ENCODE data around the gene DBR1. TPM values are rescaled to one million over a fixed set of nuclear protein-coding genes. Genes with fewer than 3 reads are reported as not detected.

DBR1 gene
- total and polyA plus RNA-seq, 2 of the 4 experiments (the other 2 are of a cell fraction), result 7.6 to 12.5 TPM

- TF ChIP-seq CEBPB (IDR thresholded peaks at IDR 0.05; ENCODE audit: low read depth, low read length) (no peak), RAD21 (IDR thresholded peaks at IDR 0.05; ENCODE audit: low read length) (0 out of 2 replicates have a peak, but pooled peaks have one; percentile 18), FOS (IDR thresholded peaks at IDR 0.05; ENCODE audit: low read depth, low read length) (no peak), MXI1 (IDR thresholded peaks at IDR 0.05; ENCODE audit: borderline replicate concordance, low read depth, low read length) (peak; percentile 35; the same call in 1 of the 2 replicates)
These were observed 59.4 kb downstream of the DBR1 start, which contains the start of gene DZIP1L (continued) for GRCh38 chr3:138114988-138115971.

- ATAC-seq (ENCODE audit: low read depth) (peak; percentile 24), DNase-seq (peak; percentile 43)
- H3K18ac ChIP-seq (ENCODE audit: low read depth, low read length), result peak overlapping the region; percentile 91
- ChIA-PET CTCF (no interaction called here), POLR2A (ENCODE audit: unreplicated experiment) (no interaction called here)
- dilution Hi-C loops (cut with HindIII; ENCODE audit: low sequenced_read_pairs, unreplicated experiment), result no loop called here
- H3K14ac ChIP-seq (replicated peaks; ENCODE audit: low read depth, low read length), result peak overlapping the region; percentile 100
- TF ChIP-seq POLR2A (IDR thresholded peaks at IDR 0.05; ENCODE audit: low read depth, low read length) (no peak), MAZ (IDR thresholded peaks at IDR 0.05; ENCODE audit: borderline replicate concordance, low read depth, low read length) (peak; percentile 43; the same call in 1 of the 2 replicates)
- peak overlapping the region; percentile 95 for H3K4me2 ChIP-seq (ENCODE audit: low read depth, low read length)
- H3K4ac ChIP-seq (ENCODE audit: low read depth, low read length), result peak overlapping the region; percentile 98
- in situ Hi-C loops (cut with MboI; ENCODE audit: low sequenced_read_pairs), result no loop called here
- H4K20me1 ChIP-seq (ENCODE audit: insufficient read depth, low read length), result peaks cover 7% of the 10 kb centered on the region; the same call in 1 of the 2 replicates
- H2AK9ac ChIP-seq (replicated peaks; ENCODE audit: low read depth, low read length, poor library complexity), result peak overlapping the region; percentile 95
- peak overlapping the region; percentile 79 for H2BK120ac ChIP-seq (ENCODE audit: low read depth, low read length)
- peaks cover 18 to 42% of the 10 kb centered on the region in 2 experiments for H3K79me1 ChIP-seq (ENCODE audit: low read depth in 1 of 2, low read length in 2 of 2)
- H2AFZ ChIP-seq (replicated peaks; ENCODE audit: low read length, poor library complexity), result peak overlapping the region; percentile 96
- no TSS peak for BruUV-seq (replicated peaks)
- H3K36me3 ChIP-seq (ENCODE audit: control insufficient read depth, insufficient read depth, low read length), result peaks cover 2% of the 10 kb centered on the region
- H3K4me1 ChIP-seq (ENCODE audit: control insufficient read depth, insufficient read depth, low read length), result peaks cover 5% of the 10 kb centered on the region
- H4K8ac ChIP-seq (ENCODE audit: low read depth in 2 of 2, low read length in 2 of 2), result peak overlapping the region; percentile 86 to 98
- peak overlapping the region; percentile 2 for H2BK20ac ChIP-seq (ENCODE audit: low read depth, low read length)
- H4K91ac ChIP-seq (ENCODE audit: insufficient read depth, low read depth, low read length), result peak overlapping the region; percentile 95
- 0% methylated on average over 2 of the region's 9 CpGs; no CpG with 5 or more reads in 1 of the 2 experiments for WGBS, 2 experiments (ENCODE audit: extremely low coverage in 2 of 2, insufficient read length in 1 of 2)
- H2BK5ac ChIP-seq (ENCODE audit: low read depth, low read length, poor library complexity, severe bottlenecking), result peak overlapping the region; percentile 98
- peaks cover 8% of the 10 kb centered on the region for H3K9me1 ChIP-seq (ENCODE audit: insufficient read depth, low read length)
- H3K9ac ChIP-seq (ENCODE audit: low read depth, low read length), result peak overlapping the region; percentile 100
- 0 out of 3 replicates have a peak overlapping the region, but pooled peaks have one; percentile 4 for H2BK15ac ChIP-seq (ENCODE audit: low read depth, low read length)
- peak overlapping the region; percentile 98 for H2AK5ac ChIP-seq (ENCODE audit: low read depth, low read length)
- H3K4me3 ChIP-seq (ENCODE audit: insufficient read depth, low read depth, low read length), result peak overlapping the region; percentile 74
- intact Hi-C loops (cut with micrococcal nuclease), result no loop called here
- peak overlapping the region; percentile 99 for H4K5ac ChIP-seq (ENCODE audit: low read depth, low read length)
- H3K23ac ChIP-seq (ENCODE audit: low read depth, low read length), result peak overlapping the region; percentile 98
- no peaks in the 10 kb centered on the region for H3K9me3 ChIP-seq (ENCODE audit: control insufficient read depth, insufficient read depth, low read length)
- H3K56ac ChIP-seq (ENCODE audit: extremely low read depth, insufficient read depth, low read length), result peak overlapping the region; percentile 96
- no peaks in the 10 kb centered on the region for H3K27me3 ChIP-seq (ENCODE audit: control insufficient read depth, insufficient read depth, low read length)
- peak overlapping the region; percentile 96 for H3K27ac ChIP-seq (ENCODE audit: insufficient read depth, low read length)
These were observed 60.2 kb downstream of the DBR1 start for GRCh38 chr3:138114431-138114918.
